Middle frontal gyrus (tissue), 1 donor: ENCODE measurements around the gene ACTR3C.
"Not testable (repeated sequence)": the region's sequence is repeated elsewhere in the genome, so short reads cannot be mapped to it uniquely, and the experiment has no call there.

ENCODE experiments used
- DNase-seq: peaks from one replicate; pipeline ENCODE4 v3.0.0-alpha.2; 2015; ENCODE audit warnings: low spot score; ENCODE audit errors: extremely low spot score

Gene ACTR3C

DNA sequence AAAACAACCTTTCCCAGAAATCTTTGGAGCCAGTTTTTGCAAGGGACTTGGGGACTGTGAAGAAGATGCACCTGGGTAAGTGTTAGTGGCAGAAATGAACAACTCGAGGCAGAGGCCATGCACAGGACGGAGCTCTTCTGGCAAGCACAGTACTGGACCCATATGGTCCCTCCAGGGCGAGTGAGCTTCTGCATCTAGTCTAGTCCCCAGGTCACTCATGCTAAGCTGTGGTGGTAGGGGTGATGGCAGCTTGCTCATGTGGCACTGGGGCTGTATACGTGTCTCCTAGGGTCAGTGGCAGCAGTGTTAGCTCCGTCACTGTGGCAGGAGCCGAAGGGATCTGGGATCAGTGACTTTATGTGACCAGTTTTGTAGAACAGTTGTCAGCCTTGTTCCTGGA is 9.5 kb downstream of the ACTR3C start:
- no peak for DNase-seq

GRCh38 chr7:150313367-150313809 is 10.0 kb downstream of the ACTR3C start:
- no peak for DNase-seq

- not testable (repeated sequence) for DNase-seq
These were observed 10.5 kb downstream of the ACTR3C start for GRCh38 chr7:150312649-150313366.

DNA sequence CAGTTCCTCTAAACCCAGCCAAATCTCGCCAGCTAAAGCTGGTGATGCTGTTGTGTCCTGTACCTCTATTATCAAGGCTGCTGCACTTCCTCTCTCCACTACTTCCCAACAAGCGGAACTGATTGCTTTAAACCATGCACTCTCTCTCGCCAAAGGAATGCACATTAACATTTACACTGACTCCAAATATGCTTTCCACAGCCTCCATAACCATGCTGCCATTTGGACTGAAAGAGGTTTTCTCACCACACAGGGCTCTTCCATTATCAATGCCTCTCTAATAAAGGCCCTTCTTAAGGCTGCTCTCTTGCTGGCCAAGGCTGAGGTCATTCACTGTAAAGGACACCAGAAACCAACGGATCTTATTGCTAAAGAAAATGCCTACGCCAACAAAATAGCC is 11.6 kb downstream of the ACTR3C start:
- no peak for DNase-seq

- no peak for DNase-seq
These were observed 12.2 kb downstream of the ACTR3C start for GRCh38 chr7:150311146-150311545.

- no peak for DNase-seq
These were observed 14.8 kb downstream of the ACTR3C start for GRCh38 chr7:150308575-150308974.

DNA sequence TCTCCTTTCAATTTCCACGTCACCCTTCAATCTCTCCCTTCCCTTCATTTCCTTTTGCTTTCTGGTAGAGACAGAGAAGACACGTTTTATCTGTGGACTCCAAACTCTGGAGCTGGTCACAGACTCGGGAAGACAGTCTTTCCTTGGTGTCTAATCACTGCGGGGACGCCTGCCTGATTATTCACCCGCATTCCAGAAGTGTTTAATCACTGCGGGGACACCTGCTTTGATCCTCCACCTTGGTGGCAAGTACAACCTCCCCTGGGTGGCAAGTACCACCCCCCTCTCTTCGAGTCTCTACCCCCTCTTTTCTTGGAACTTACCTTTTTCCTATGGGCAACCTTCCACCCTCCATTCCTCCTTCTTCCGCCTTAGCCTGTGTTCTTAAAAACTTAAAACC is 15.4 kb downstream of the ACTR3C start:
- no peak for DNase-seq

DNA sequence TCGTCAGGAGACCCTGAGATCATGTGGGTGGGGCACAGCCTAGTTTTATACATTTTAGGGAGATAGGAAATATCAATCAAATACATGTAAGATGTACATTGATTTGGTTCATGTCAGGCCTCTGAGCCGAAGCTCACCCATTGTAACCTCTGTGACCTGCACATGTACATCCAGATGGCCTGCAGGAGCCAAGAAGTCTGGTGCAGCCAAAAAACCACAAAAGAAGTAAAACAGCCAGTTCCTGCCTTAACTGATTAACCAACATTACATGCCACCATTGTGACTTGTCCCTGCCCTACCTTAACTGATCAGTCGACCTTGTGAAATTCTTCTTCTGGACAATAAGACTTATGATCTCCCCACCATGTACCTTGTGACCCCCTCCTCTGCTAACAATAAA is 16.2 kb downstream of the ACTR3C start:
- DNase-seq: no peak

- not testable (repeated sequence) for DNase-seq
These were observed 17.0 kb downstream of the ACTR3C start for GRCh38 chr7:150306377-150306776.

GRCh38 chr7:150305903-150306284 is 17.5 kb downstream of the ACTR3C start:
- DNase-seq: not testable (repeated sequence)

DNA sequence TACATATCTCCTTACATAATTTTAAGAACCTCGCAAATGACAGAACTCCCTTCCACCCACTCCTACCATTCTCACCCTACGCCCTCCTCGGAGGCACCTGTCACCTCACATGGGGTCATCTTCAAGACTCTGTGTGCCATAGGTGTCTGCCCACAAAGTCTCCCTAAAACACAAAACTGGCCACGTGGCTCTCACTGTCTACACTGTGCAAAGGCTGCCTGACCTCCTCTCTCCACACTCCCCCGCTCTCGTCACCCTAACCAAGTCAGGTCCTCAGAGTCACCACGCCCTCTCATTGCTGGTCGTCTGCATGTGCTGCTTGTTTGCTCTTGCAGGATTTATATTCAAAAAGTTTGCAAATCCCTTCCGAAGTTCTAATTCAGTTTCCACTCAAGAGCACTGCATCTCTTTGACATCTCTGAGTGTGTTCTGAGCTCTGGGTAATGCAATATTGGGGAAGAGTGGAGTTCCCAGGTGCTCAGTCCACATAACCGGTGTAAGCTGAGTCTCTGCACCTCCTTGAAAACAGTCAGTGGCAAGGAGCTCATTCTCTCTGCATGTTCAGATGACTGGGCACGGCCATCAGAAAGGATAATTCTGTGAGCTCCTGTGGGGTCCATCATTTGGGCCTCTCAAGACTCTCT is 18.0 kb downstream of the ACTR3C start:
- DNase-seq: not testable (repeated sequence)

GRCh38 chr7:150304499-150305258 is 18.7 kb downstream of the ACTR3C start:
- DNase-seq: not testable (repeated sequence)

GRCh38 chr7:150302908-150303310 is 20.4 kb downstream of the ACTR3C start:
- DNase-seq: not testable (repeated sequence)

DNA sequence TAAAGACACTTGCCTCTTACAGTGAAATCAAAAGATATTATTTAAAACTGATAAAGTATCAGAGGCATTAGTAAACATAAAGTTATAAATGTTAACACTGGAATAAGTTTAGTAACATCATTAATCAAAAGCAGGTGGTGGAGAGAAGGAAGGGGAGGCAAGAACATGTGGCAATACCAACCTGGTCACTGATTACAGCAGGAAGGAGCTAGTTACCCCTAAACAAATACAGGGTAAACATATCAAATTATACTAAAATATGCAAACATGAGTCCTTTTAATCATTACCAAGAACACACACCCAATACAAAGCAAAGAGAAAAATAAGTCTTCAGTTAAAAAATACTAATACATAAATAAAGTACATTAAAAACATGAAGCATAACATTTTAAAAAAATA is 25.4 kb downstream of the ACTR3C start:
- not testable (repeated sequence) for DNase-seq

DNA sequence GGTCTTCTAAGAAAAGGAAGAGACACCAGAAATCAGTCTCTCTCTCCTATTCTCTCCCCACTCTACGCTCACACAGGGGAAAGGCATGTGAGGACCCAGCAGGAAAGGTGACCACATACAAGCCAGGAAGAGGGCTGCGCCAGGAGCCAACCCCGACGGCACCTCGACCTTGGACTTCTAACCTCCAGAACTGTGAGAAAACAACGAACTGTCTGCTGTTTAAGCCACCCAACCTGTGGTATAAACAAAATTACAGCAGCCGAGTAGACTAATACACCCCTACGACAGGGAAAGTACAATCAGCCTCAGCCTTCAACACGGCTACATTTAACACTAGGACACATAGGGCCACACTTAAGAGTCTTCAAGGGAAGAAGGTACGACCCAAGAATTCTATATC is 26.5 kb downstream of the ACTR3C start:
- not testable (repeated sequence) for DNase-seq

- not testable (repeated sequence) for DNase-seq
These were observed 27.7 kb downstream of the ACTR3C start for GRCh38 chr7:150295614-150296013.

GRCh38 chr7:150295027-150295426 is 28.3 kb downstream of the ACTR3C start:
- not testable (repeated sequence) for DNase-seq

DNA sequence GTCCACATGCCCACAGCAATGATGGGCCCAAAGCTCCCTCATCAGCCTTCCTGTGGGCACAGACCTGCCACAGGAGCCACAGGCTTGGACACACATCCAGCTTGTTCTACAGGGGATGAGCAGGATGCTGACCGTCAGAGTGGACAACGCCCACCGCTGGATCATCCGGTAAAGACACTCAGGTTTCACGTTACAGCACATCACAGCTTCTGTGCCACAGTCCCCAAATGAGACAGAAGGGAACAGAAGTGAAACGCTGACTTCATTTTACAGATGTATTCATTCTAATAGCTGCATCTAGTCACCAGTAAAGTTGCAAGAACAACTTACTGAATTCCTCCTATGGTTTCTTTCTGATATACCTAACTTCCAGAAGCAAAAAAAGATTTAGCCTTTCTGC is 33.0 kb downstream of the ACTR3C start:
- DNase-seq: not testable (repeated sequence)

DNA sequence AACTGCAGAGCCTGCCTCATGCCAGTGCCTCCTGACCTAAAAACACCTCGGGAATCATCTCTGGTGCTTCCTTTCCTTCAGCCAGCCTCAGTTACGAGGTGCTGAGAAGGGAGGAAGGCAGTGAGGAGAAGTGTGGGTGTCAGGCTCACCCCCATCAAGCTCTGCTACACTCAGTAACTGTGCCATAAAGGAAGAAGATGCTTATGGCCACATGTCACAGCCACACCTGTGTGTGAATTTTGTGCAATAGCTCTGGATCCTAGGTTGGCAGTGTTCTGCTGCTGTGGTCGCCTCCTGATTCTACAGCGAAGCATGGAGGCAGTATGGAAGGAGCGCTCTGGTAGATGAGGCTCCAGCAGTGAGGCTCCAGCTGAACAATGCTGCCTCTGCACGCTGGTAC is 34.5 kb downstream of the ACTR3C start:
- DNase-seq: not testable (repeated sequence)

DNA sequence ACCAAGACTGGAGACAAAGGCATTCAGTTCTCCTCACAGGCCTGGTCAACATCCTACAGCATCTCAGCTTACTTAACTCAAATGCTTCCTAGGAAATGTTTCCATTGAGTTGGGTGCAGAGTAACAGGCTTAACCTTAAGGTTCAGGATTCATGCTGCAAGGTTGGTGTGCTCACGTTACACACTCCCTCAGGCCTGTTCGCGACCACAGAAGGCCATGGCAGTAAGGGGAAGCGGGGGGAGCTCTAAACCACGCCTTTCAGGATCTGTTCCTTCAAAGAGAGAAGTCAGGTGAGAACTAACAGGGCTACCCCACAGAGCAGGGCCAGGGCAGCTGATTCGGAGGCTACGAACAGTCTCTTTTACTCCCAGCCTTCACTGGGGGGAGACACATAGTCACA is 35.5 kb downstream of the ACTR3C start:
- DNase-seq: not testable (repeated sequence)

GRCh38 chr7:150285849-150286754 is 37.2 kb downstream of the ACTR3C start:
- DNase-seq: not testable (repeated sequence)
